Suprapubic skin (tissue), 3 donors: ENCODE results near the gene SERPINB1.

Experiments used
- CTCF ChIP-seq, 2 donors: fragments of 200-600 bp in 1 of 2; fragments of 450-650 bp in 1 of 2; sonication (generic) in 1 of 2; IDR thresholded peaks; one replicate each; pipeline ENCODE4 v1.5.1; 2016 to 2019; ENCODE audit warnings: antibody characterized with exemption in 2 of 2, mild to moderate bottlenecking in 1 of 2, moderate library complexity in 1 of 2
- POLR2AphosphoS5 ChIP-seq, 3 donors: sonication (generic); formaldehyde crosslinking; IDR thresholded peaks; one replicate each; pipeline ENCODE4 v1.6.1; 2017; ENCODE audit warnings: antibody characterized with exemption in 3 of 3

- no peak for TF ChIP-seq POLR2AphosphoS5 (IDR thresholded peaks at IDR 0.05)
- TF ChIP-seq CTCF (IDR thresholded peaks at IDR 0.05) = no peak
These were observed 3.4 kb downstream of the SERPINB1 start for GRCh38 chr6:2838251-2838650.
